Fibroblast of the aortic adventitia (primary cell): ENCODE data around the gene EFHC2. TPM values are rescaled to one million over a fixed set of nuclear protein-coding genes. Genes with fewer than 3 reads are reported as not detected.

Experiments used
- DNase-seq: peaks from one replicate; pipeline ENCODE4 v3.0.0-alpha.2; 2010; ENCODE audit warnings: low read depth
- H3K4me3 ChIP-seq: 2 replicates; pipeline ENCODE4 v1.5.1; 2011; ENCODE audit warnings: low read depth, mild to moderate bottlenecking, control low read depth, low read length, moderate library complexity
- CTCF ChIP-seq: IDR thresholded peaks from 2 replicates; pipeline ENCODE4 v1.5.1; 2011; ENCODE audit warnings: mild to moderate bottlenecking, low read length, control low read depth, inconsistent platforms; ENCODE audit not compliant: insufficient read depth
- total RNA-seq: library from RNA; depleted of rRNA; stranded (reverse); fragments of >200 nt; gene quantifications from 2 replicates; pipeline ENCODE4 v1.2.3, GENCODE V29; 2012; ENCODE audit warnings: low replicate concordance

EFHC2 gene
- total RNA-seq, 1 donor: 0.45 TPM

GRCh38 chrX:44305921-44306320 lies 37.6 kb downstream of the EFHC2 start:
- no peak for DNase-seq
- TF ChIP-seq CTCF: no peak
- no peak overlapping the region for H3K4me3 ChIP-seq

- H3K4me3 ChIP-seq: no peak overlapping the region
- TF ChIP-seq CTCF: no peak
Measured at GRCh38 chrX:44303119-44303518, 40.4 kb downstream of the EFHC2 start.

GRCh38 chrX:44299177-44299576 lies 44.3 kb downstream of the EFHC2 start:
- no peak for TF ChIP-seq CTCF
- no peak for DNase-seq
- H3K4me3 ChIP-seq: no peak overlapping the region

More at GRCh38 chrX:44303119-44303518, 40.4 kb downstream of the EFHC2 start:
- DNase-seq: no peak

- no peak overlapping the region for H3K4me3 ChIP-seq
- no peak for TF ChIP-seq CTCF
- no peak for DNase-seq
Measured at GRCh38 chrX:44291468-44292092, 51.9 kb downstream of the EFHC2 start.

GRCh38 chrX:44290718-44291117 lies 52.8 kb downstream of the EFHC2 start:
- H3K4me3 ChIP-seq: no peak overlapping the region
- TF ChIP-seq CTCF: no peak
- no peak for DNase-seq

- no peak for DNase-seq
- no peak for TF ChIP-seq CTCF
- H3K4me3 ChIP-seq: no peak overlapping the region
Measured at GRCh38 chrX:44282753-44283152, 60.7 kb downstream of the EFHC2 start.

GRCh38 chrX:44280116-44280515 lies 63.4 kb downstream of the EFHC2 start:
- H3K4me3 ChIP-seq: no peak overlapping the region
- DNase-seq: no peak
- TF ChIP-seq CTCF: no peak
